Liver (tissue), 9 donors: ENCODE data around the gene WDR27. TPM values are rescaled to one million over a fixed set of nuclear protein-coding genes. Genes with fewer than 3 reads are reported as not detected.

ENCODE experiments used
- DNase-seq: peaks from one replicate; pipeline ENCODE4 v3.0.0-alpha.2; 2017; ENCODE audit warnings: low spot score
- H3K27ac ChIP-seq, 2 donors: one replicate each; pipeline ENCODE4 v1.7.0; 2013; ENCODE audit warnings: inconsistent platforms in 2 of 2, low read length in 2 of 2, control low read depth in 1 of 2, low read depth in 1 of 2, mild to moderate bottlenecking in 1 of 2
- H3K27me3 ChIP-seq, 4 donors: one replicate each; pipeline versions ENCODE4 v1.6.1 to v1.7.0; 2013; ENCODE audit warnings: low read length in 3 of 4, inconsistent platforms in 1 of 4, mild to moderate bottlenecking in 1 of 4, moderate library complexity in 1 of 4; ENCODE audit not compliant: control insufficient read depth in 4 of 4, insufficient read depth in 4 of 4
- H3K36me3 ChIP-seq, 4 donors: one replicate each; pipeline versions ENCODE4 v1.6.1 to v1.7.0; 2013; ENCODE audit warnings: low read length in 3 of 4, mild to moderate bottlenecking in 3 of 4, low read depth in 1 of 4, moderate library complexity in 1 of 4; ENCODE audit not compliant: control insufficient read depth in 4 of 4, insufficient read depth in 3 of 4
- H3K4me1 ChIP-seq, 4 donors: one replicate each; pipeline versions ENCODE4 v1.6.1 to v1.7.0; 2013; ENCODE audit warnings: low read length in 3 of 4, mild to moderate bottlenecking in 3 of 4, moderate library complexity in 1 of 4; ENCODE audit not compliant: control insufficient read depth in 4 of 4, insufficient read depth in 4 of 4
- H3K4me3 ChIP-seq, 3 donors: one replicate each; pipeline versions ENCODE4 v1.6.1 to v1.7.0; 2013; ENCODE audit warnings: low read length in 3 of 3, control low read depth in 1 of 3, low read depth in 1 of 3, mild to moderate bottlenecking in 1 of 3
- H3K9ac ChIP-seq, 2 donors: one replicate each; pipeline ENCODE4 v1.7.0; 2013; ENCODE audit warnings: low read length in 2 of 2, mild to moderate bottlenecking in 2 of 2, moderate library complexity in 2 of 2, control low read depth in 1 of 2, low read depth in 1 of 2
- H3K9me3 ChIP-seq, 4 donors: one replicate each; pipeline versions ENCODE4 v1.6.1 to v1.7.0; 2013; ENCODE audit warnings: low read length in 3 of 4; ENCODE audit not compliant: control insufficient read depth in 4 of 4
- CTCF ChIP-seq: fragments of 150-350 bp; IDR thresholded peaks from 2 replicates; pipeline ENCODE4 v1.5.1; 2017; ENCODE audit warnings: improper control_type of control experiment, low read depth, low read length; ENCODE audit not compliant: missing input control
- EGR1 ChIP-seq, 2 donors: IDR thresholded peaks; 2 replicates each; pipeline ENCODE4 v1.6.1; 2016 to 2018; ENCODE audit warnings: antibody characterized with exemption in 2 of 2, low read depth in 2 of 2
- FOXA1 ChIP-seq: IDR thresholded peaks from 2 replicates; pipeline ENCODE4 v1.6.1; 2016; ENCODE audit warnings: antibody characterized with exemption
- FOXA2 ChIP-seq: IDR thresholded peaks from 2 replicates; pipeline ENCODE4 v1.6.1; 2016; ENCODE audit warnings: antibody characterized with exemption
- GABPA ChIP-seq, 2 donors: IDR thresholded peaks in 1 of 2; conservative IDR thresholded peaks in 1 of 2; 2 replicates each; pipeline ENCODE4 v1.6.1; 2016; ENCODE audit warnings: antibody characterized with exemption in 2 of 2, mild to moderate bottlenecking in 1 of 2, moderate library complexity in 1 of 2
- HNF4A ChIP-seq, 2 donors: conservative IDR thresholded peaks; 2 replicates each; pipeline ENCODE4 v1.6.1; 2016; ENCODE audit warnings: antibody characterized with exemption in 2 of 2, mild to moderate bottlenecking in 2 of 2
- HNF4G ChIP-seq: IDR thresholded peaks from 2 replicates; pipeline ENCODE4 v1.6.1; 2016; ENCODE audit warnings: antibody characterized with exemption
- JUND ChIP-seq, 2 donors: IDR thresholded peaks; 2 replicates each; pipeline ENCODE4 v1.6.1; 2016; ENCODE audit warnings: antibody characterized with exemption in 2 of 2
- MAX ChIP-seq: IDR thresholded peaks from 2 replicates; pipeline ENCODE4 v1.6.1; 2016; ENCODE audit warnings: antibody characterized with exemption
- NR2F2 ChIP-seq: IDR thresholded peaks from 2 replicates; pipeline ENCODE4 v1.6.1; 2016; ENCODE audit warnings: antibody characterized with exemption
- RAD21 ChIP-seq, 2 donors: IDR thresholded peaks; 2 replicates each; pipeline ENCODE4 v1.6.1; 2016; ENCODE audit warnings: antibody characterized with exemption in 2 of 2, mild to moderate bottlenecking in 2 of 2
- REST ChIP-seq: IDR thresholded peaks from 2 replicates; pipeline ENCODE4 v1.6.1; 2016; ENCODE audit warnings: antibody characterized with exemption, mild to moderate bottlenecking
- RXRA ChIP-seq, 2 donors: IDR thresholded peaks; 2 replicates each; pipeline ENCODE4 v1.6.1; 2017 to 2018; ENCODE audit warnings: antibody characterized with exemption in 2 of 2, mild to moderate bottlenecking in 1 of 2
- SP1 ChIP-seq: IDR thresholded peaks from 2 replicates; pipeline ENCODE4 v1.6.1; 2018; ENCODE audit warnings: antibody characterized with exemption, mild to moderate bottlenecking
- TAF1 ChIP-seq: conservative IDR thresholded peaks from 2 replicates; pipeline ENCODE4 v1.6.1; 2016; ENCODE audit warnings: antibody characterized with exemption, mild to moderate bottlenecking
- YY1 ChIP-seq: IDR thresholded peaks from 2 replicates; pipeline ENCODE4 v1.6.1; 2016; ENCODE audit warnings: antibody characterized with exemption, mild to moderate bottlenecking
- ZBTB33 ChIP-seq: IDR thresholded peaks from 2 replicates; pipeline ENCODE4 v1.6.1; 2016; ENCODE audit warnings: antibody characterized with exemption
- WGBS: extraction: QIAGEN DNeasy Blood & Tissue Kit; methylation state at CpG from one replicate; pipeline ENCODE4 v1.1.7; 2013; 5-methylcytosine and 5-hydroxymethylcytosine counted together
- polyA plus RNA-seq, 2 donors: library from polyadenylated mRNA; stranded (reverse) in 1 of 2; unstranded in 1 of 2; fragments of 200-250 nt in 1 of 2; fragments of >200 nt in 1 of 2; fragmentation: Nextera tagmentation in 1 of 2; extraction: Ambion mirVana in 1 of 2; gene quantifications; one replicate each; pipeline versions ENCODE4 v1.2.1 to v1.2.3, GENCODE V29; 2013 to 2015
- total RNA-seq, 2 donors: library from RNA; depleted of rRNA; stranded (reverse); fragments of >200 nt; gene quantifications; one replicate each; pipeline ENCODE4 v1.2.3, GENCODE V29; 2014
- TF ChIP-seq, protein P1 (sequence below): IDR thresholded peaks from 2 replicates; pipeline ENCODE4 v1.6.1; 2016; ENCODE audit warnings: antibody characterized with exemption
- donor health status: healthy.
- donor health status: healthy.
- donor health status: healthy.
- donor health status: healthy.
- donor health status: healthy.

WDR27 gene
- total and polyA plus RNA-seq, 4 donors = 3.7 to 20.1 (median 7.7) TPM

- peak overlapping the region in 1 of 2 donors; percentile 3 for H3K27ac ChIP-seq
- H3K9me3 ChIP-seq = no peaks in the 10 kb centered on the region
- H3K36me3 ChIP-seq = no peaks in the 10 kb centered on the region
- no peaks in the 10 kb centered on the region for H3K27me3 ChIP-seq
- no peaks in the 10 kb centered on the region for H3K4me1 ChIP-seq
- no peak for DNase-seq
- no peak overlapping the region for H3K9ac ChIP-seq
- WGBS = 83% methylated on average over 6 of the region's 6 CpGs
- no peak overlapping the region for H3K4me3 ChIP-seq
- no peak for TF ChIP-seq ZBTB33
- no peak for TF ChIP-seq FOXA2
These were observed 211.6 kb downstream of the WDR27 start for GRCh38 chr6:169490246-169490641.

- H3K4me1 ChIP-seq = no peaks in the 10 kb centered on the region
- 91% methylated on average over 8 of the region's 8 CpGs for WGBS
- no peak for DNase-seq
These were observed 212.1 kb downstream of the WDR27 start for GRCh38 chr6:169489563-169490245.

More at GRCh38 chr6:169489563-169490245, 212.1 kb downstream of the WDR27 start:
- no peaks in the 10 kb centered on the region for H3K9me3 ChIP-seq
- H3K4me3 ChIP-seq = no peak overlapping the region
- H3K9ac ChIP-seq = no peak overlapping the region
- H3K36me3 ChIP-seq = no peaks in the 10 kb centered on the region
- TF ChIP-seq FOXA2 = no peak
- TF ChIP-seq NR2F2 = no peak
- TF ChIP-seq SP1 = no peak
- no peak for TF ChIP-seq HNF4G
- TF ChIP-seq ZBTB33 = no peak
- TF ChIP-seq, protein P1, sequence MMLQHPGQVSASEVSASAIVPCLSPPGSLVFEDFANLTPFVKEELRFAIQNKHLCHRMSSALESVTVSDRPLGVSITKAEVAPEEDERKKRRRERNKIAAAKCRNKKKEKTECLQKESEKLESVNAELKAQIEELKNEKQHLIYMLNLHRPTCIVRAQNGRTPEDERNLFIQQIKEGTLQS = no peak
- TF ChIP-seq CTCF = no peak
- TF ChIP-seq MAX = no peak
- no peak for TF ChIP-seq JUND (IDR thresholded peaks at IDR 0.05)
- TF ChIP-seq HNF4A (conservative IDR thresholded peaks at IDR 0.05) = no peak
- no peak for TF ChIP-seq RAD21 (IDR thresholded peaks at IDR 0.05)
- TF ChIP-seq RXRA (IDR thresholded peaks at IDR 0.05) = no peak
- TF ChIP-seq EGR1 (IDR thresholded peaks at IDR 0.05; ENCODE audit: low read depth in 2 of 2) = no peak
- TF ChIP-seq FOXA1 = no peak
- no peak for TF ChIP-seq YY1
- no peak for TF ChIP-seq GABPA (IDR thresholded peaks at IDR 0.05 in 1 of 2, conservative IDR thresholded peaks at IDR 0.05 in 1 of 2)
- no peak for TF ChIP-seq TAF1
- no peak for TF ChIP-seq REST
- H3K27me3 ChIP-seq = no peaks in the 10 kb centered on the region
- peak overlapping the region in 1 of 2 donors; percentile 3 for H3K27ac ChIP-seq
